HepG2 (cell line): Measurements from ENCODE around the gene AMER2. TPM values are rescaled to one million over a fixed set of nuclear protein-coding genes. Genes with fewer than 3 reads are reported as not detected.

Experiments used
- ATAC-seq: fragments of 200-7000 bp; cut with Tn5 transposase; 3 replicates; pipeline ENCODE4 v1.9.1; 2020; ENCODE audit warnings: mild to moderate bottlenecking, moderate library complexity
- BruUV-seq: library from RNA; stranded (reverse); fragments of 400-500 nt; replicated peaks from 2 replicates; lab custom pipeline; 2021; lab: Mats Ljungman, UMichigan
- CTCF ChIA-PET: fragments of 300-600 bp; formaldehyde crosslinking; extraction: SDS; loops from one replicate; lab custom pipeline; 2021; ENCODE audit warnings: low total read pairs, inconsistent platforms, low intra/inter-chr PET ratio; lab: Yijun Ruan, JAX
- POLR2A ChIA-PET: fragments of 350-600 bp; sonication (Branson Sonifier 250); formaldehyde crosslinking; loops from one replicate; lab custom pipeline; 2020; ENCODE audit warnings: antibody characterized with exemption, inconsistent platforms; lab: Yijun Ruan, JAX
- DNase-seq: peaks from one replicate; pipeline ENCODE4 v3.0.0-alpha.2; 2015; ENCODE audit warnings: low spot score
- FAIRE-seq: peaks from 3 replicates; lab custom pipeline; 2011; peaks lifted over from hg19 to GRCh38; lab: Jason Lieb, UNC
- H2AFZ ChIP-seq: one replicate; pipeline ENCODE4 v1.6.1; 2011; ENCODE audit warnings: low read length, inconsistent platforms
- H3K27ac ChIP-seq: fragments of 300-600 bp; 3 replicates; pipeline ENCODE4 v1.8.0; 2011; ENCODE audit warnings: mixed run types, mild to moderate bottlenecking, mixed read lengths, low read length, inconsistent platforms; ENCODE audit not compliant: insufficient read depth; ENCODE audit errors: extremely low read length
- H3K27me3 ChIP-seq, 2 experiments: fragments of 200-600 bp in 1 of 2; 2 replicates in 1 of 2; 3 replicates in 1 of 2; pipeline versions ENCODE4 v1.6.0 to v1.8.0; 2011; ENCODE audit warnings: low read length in 2 of 2, mild to moderate bottlenecking in 2 of 2, moderate library complexity in 2 of 2, inconsistent platforms in 1 of 2; ENCODE audit not compliant: insufficient read depth in 2 of 2, control insufficient read depth in 1 of 2
- H3K36me3 ChIP-seq, 2 experiments: fragments of 200-600 bp in 1 of 2; replicated peaks in 1 of 2; 2 replicates in 1 of 2; 3 replicates in 1 of 2; pipeline versions ENCODE4 v1.5.1 to v1.8.0; 2011; ENCODE audit warnings: low read length in 2 of 2, inconsistent platforms in 1 of 2; ENCODE audit not compliant: insufficient read depth in 2 of 2, control insufficient read depth in 1 of 2
- H3K4me1 ChIP-seq: 2 replicates; pipeline ENCODE4 v1.5.1; 2012; ENCODE audit warnings: low read length, inconsistent platforms; ENCODE audit not compliant: insufficient read depth
- H3K4me2 ChIP-seq: 2 replicates; pipeline ENCODE4 v1.6.0; 2011; ENCODE audit warnings: low read depth, low read length, inconsistent platforms
- H3K4me3 ChIP-seq, 3 experiments: fragments of 200-600 bp in 1 of 3; sonication (generic), shearing (Covaris generic) in 1 of 3; replicated peaks in 1 of 3; 2 replicates each; pipeline ENCODE4 v1.5.1; 2011 to 2016; ENCODE audit warnings: low read length in 3 of 3, inconsistent platforms in 2 of 3, low read depth in 2 of 3, mild to moderate bottlenecking in 2 of 3, control low read depth in 1 of 3, mixed read lengths in 1 of 3; ENCODE audit not compliant: insufficient read depth in 1 of 3
- H3K79me2 ChIP-seq: one replicate; pipeline ENCODE4 v1.6.1; 2011; ENCODE audit warnings: low read length, inconsistent platforms; ENCODE audit not compliant: insufficient read depth
- H3K9ac ChIP-seq: 2 replicates; pipeline ENCODE4 v1.6.0; 2011; ENCODE audit warnings: mild to moderate bottlenecking, low read depth, low read length, inconsistent platforms; ENCODE audit not compliant: insufficient read depth
- H3K9me3 ChIP-seq: 2 replicates; pipeline ENCODE4 v1.5.1; 2012; ENCODE audit warnings: mild to moderate bottlenecking, low read length
- H4K20me1 ChIP-seq: 2 replicates; pipeline ENCODE4 v1.6.0; 2011; ENCODE audit warnings: inconsistent platforms, mild to moderate bottlenecking, low read length, moderate library complexity; ENCODE audit not compliant: insufficient read depth
- HDAC2 ChIP-seq: sonication (generic); formaldehyde crosslinking; IDR thresholded peaks from 2 replicates; pipeline ENCODE4 v1.4.0; 2020; ENCODE audit warnings: missing genetic modification reagents
- HMGA1 ChIP-seq: sonication (generic); formaldehyde crosslinking; conservative IDR thresholded peaks from 2 replicates; pipeline ENCODE4 v1.4.0; 2020; ENCODE audit warnings: missing genetic modification reagents
- ISL2 ChIP-seq: sonication (generic); formaldehyde crosslinking; IDR thresholded peaks from 2 replicates; pipeline ENCODE4 v1.5.0; 2020; ENCODE audit warnings: missing genetic modification reagents
- NR2F1 ChIP-seq, 2 experiments: fragments of 450-650 bp in 1 of 2; formaldehyde crosslinking in 1 of 2; IDR thresholded peaks; 2 replicates each; pipeline versions ENCODE4 v1.5.0 to v1.6.1; 2016 to 2020; ENCODE audit warnings: mild to moderate bottlenecking in 1 of 2, missing compliant biosample characterization in 1 of 2, missing genetic modification reagents in 1 of 2, moderate library complexity in 1 of 2
- POLR2G ChIP-seq: fragments of 200-400 bp; formaldehyde crosslinking; IDR thresholded peaks from 2 replicates; pipeline ENCODE4 v1.6.1; 2018; ENCODE audit warnings: mild to moderate bottlenecking, low read depth, low read length, moderate library complexity
- ZNF20 ChIP-seq: sonication (generic); formaldehyde crosslinking; IDR thresholded peaks from 2 replicates; pipeline ENCODE4 v1.4.0; 2020; ENCODE audit warnings: mild to moderate bottlenecking, moderate library complexity, missing genetic modification reagents
- ZNF235 ChIP-seq: sonication (generic); formaldehyde crosslinking; IDR thresholded peaks from 2 replicates; pipeline ENCODE4 v1.8.1; 2023; ENCODE audit warnings: mild to moderate bottlenecking, missing genetic modification reagents, borderline replicate concordance
- ZNF264 ChIP-seq: sonication (generic); formaldehyde crosslinking; IDR thresholded peaks from 2 replicates; pipeline ENCODE4 v1.4.0; 2020; ENCODE audit warnings: missing genetic modification reagents
- ZNF317 ChIP-seq: sonication (generic); formaldehyde crosslinking; IDR thresholded peaks from 2 replicates; pipeline ENCODE4 v1.5.0; 2020; ENCODE audit warnings: mild to moderate bottlenecking, missing genetic modification reagents
- ZNF674 ChIP-seq: sonication (generic); formaldehyde crosslinking; IDR thresholded peaks from 2 replicates; pipeline ENCODE4 v1.5.0; 2020; ENCODE audit warnings: low read depth, mild to moderate bottlenecking, missing genetic modification reagents
- ZNF83 ChIP-seq: sonication (generic); formaldehyde crosslinking; IDR thresholded peaks from 2 replicates; pipeline ENCODE4 v1.4.0; 2020; ENCODE audit warnings: missing genetic modification reagents, mild to moderate bottlenecking, borderline replicate concordance
- ZNF850 ChIP-seq: sonication (generic); formaldehyde crosslinking; conservative IDR thresholded peaks from 2 replicates; pipeline ENCODE4 v1.9.0; 2021; ENCODE audit warnings: mild to moderate bottlenecking, missing genetic modification reagents
- WGBS: methylation state at CpG from one replicate; pipeline ENCODE4 v1.1.6; 2017; ENCODE audit warnings: low lambda C conversion rate; 5-methylcytosine and 5-hydroxymethylcytosine counted together
- in situ Hi-C: cut with HindIII; loops from 2 replicates; pipeline ENCODE4 v1.10.0; 2017; ENCODE audit warnings: low pct_unique_long_range_greater_than_20kb; ENCODE audit not compliant: extremely low pct_ligation_motif_present
- intact Hi-C: fragments of 100-400 bp; cut with micrococcal nuclease; formaldehyde crosslinking; loops from one replicate; pipeline ENCODE4 v1.10.0; 2022; ENCODE audit not compliant: unreplicated experiment
- polyA plus RNA-seq, 8 experiments: library from polyadenylated mRNA; depleted of rRNA in 3 of 8; stranded (reverse) in 7 of 8; unstranded in 1 of 8; fragments of >200 nt; fragmentation: Illumina TruSeq in 4 of 8; extraction: Trizol in 4 of 8; gene quantifications; 2 replicates each; pipeline versions ENCODE4 v1.2.1 to v1.2.3, GENCODE V29; 2011 to 2016; ENCODE audit warnings: low read depth in 4 of 8, missing spikeins in 1 of 8, mixed read lengths in 1 of 8; ENCODE audit not compliant: insufficient read depth in 1 of 8
- total RNA-seq, 5 experiments: library from RNA; depleted of rRNA; stranded (reverse); fragments of >200 nt; fragmentation: Illumina TruSeq; extraction: Trizol; gene quantifications; 2 replicates each; pipeline ENCODE4 v1.2.3, GENCODE V29; 2016; ENCODE audit warnings: low read depth in 1 of 5
- TF ChIP-seq, protein P1 (sequence below), 2 experiments: sonication (generic) in 1 of 2; formaldehyde crosslinking in 1 of 2; IDR thresholded peaks; 2 replicates each; pipeline versions ENCODE4 v1.5.1 to v1.6.1; 2011 to 2020; ENCODE audit warnings: borderline replicate concordance in 1 of 2, low read depth in 1 of 2, low read length in 1 of 2, mild to moderate bottlenecking in 1 of 2, missing genetic modification reagents in 1 of 2, moderate library complexity in 1 of 2
- TF ChIP-seq, protein P2 (sequence below): IDR thresholded peaks from 2 replicates; pipeline ENCODE4 v1.6.1; 2016
- TF ChIP-seq, protein P3 (sequence below): sonication (generic); formaldehyde crosslinking; conservative IDR thresholded peaks from 2 replicates; pipeline ENCODE4 v1.8.0; 2022; ENCODE audit warnings: mild to moderate bottlenecking, moderate library complexity, missing genetic modification reagents
- TF ChIP-seq, protein P4 (sequence below): fragments of 450-650 bp; IDR thresholded peaks from 2 replicates; pipeline ENCODE4 v1.6.1; 2016

Gene AMER2
- total and polyA plus RNA-seq, 2 of the 13 experiments (the other 11 are each of a cell fraction or from before 2014, with no cell fraction given) = not detected

DNA sequence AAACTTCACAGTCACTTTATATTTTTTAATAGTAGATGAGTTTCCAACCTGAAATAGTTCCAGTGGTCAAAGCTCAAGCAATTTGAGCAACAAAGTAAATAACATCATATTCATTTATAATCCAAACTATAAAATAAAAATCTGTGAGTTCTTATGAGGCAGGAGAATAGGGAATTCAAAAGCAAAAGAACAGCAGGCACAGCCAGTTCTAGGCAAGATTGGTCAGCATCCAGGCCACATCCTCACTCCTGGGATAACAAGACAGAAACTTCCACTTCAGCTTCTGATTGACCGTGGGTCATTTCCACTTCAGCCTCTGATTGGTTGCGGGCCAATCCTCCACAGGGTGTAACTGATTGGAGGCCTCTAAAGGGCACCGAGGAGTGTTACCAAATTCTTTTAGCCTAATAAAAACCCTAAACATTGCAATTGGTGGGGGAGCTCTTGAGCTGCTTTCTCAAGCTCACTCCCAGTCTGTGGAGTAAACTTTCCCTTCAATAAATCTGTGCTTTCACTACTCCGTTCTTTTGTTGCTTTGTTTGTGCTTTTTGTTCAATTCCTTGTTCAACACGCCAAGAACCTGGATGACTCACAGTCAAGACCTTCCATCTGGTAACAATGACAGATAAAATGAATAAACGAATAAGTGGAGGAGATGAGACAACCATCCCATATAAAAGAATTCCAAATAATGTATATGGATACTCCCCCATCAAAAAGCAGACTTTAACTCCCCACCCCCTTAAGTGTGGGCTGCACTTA, 42.6 kb upstream of the AMER2 start:
- no peak overlapping the region for H3K4me2 ChIP-seq
- no peaks in the 10 kb centered on the region for H4K20me1 ChIP-seq
- ChIA-PET POLR2A (no interaction called here), CTCF (no interaction called here)
- DNase-seq = no peak
- H3K27me3 ChIP-seq = peaks cover 3 to 28% of the 10 kb centered on the region in 2 experiments; a peak in 3 of 5 replicates
- no peak for ATAC-seq
- intact Hi-C loops = no loop called here
- H2AFZ ChIP-seq = no peak overlapping the region
- no TSS peak for BruUV-seq
- no peaks in the 10 kb centered on the region for H3K36me3 ChIP-seq
- H3K79me2 ChIP-seq = no peaks in the 10 kb centered on the region
- no peaks in the 10 kb centered on the region for H3K9me3 ChIP-seq
- WGBS = 7% methylated on average over 6 of the region's 6 CpGs
- H3K27ac ChIP-seq = no peak overlapping the region
- H3K4me3 ChIP-seq = no peak overlapping the region
- in situ Hi-C loops = no loop called here
- no peak overlapping the region for H3K9ac ChIP-seq
- no peak for TF ChIP-seq ZNF235 (CRISPR knock-in tag)
- no peak for TF ChIP-seq HDAC2
- no peak for TF ChIP-seq ZNF850
- no peak for TF ChIP-seq ZNF674 (CRISPR knock-in tag)
- TF ChIP-seq POLR2G = no peak
- no peak for TF ChIP-seq ZNF20 (CRISPR knock-in tag)
- TF ChIP-seq ZNF317 = no peak
- TF ChIP-seq ZNF83 (CRISPR knock-in tag) = no peak
- no peak for TF ChIP-seq HMGA1 (CRISPR knock-in tag)
- TF ChIP-seq, protein P1, sequence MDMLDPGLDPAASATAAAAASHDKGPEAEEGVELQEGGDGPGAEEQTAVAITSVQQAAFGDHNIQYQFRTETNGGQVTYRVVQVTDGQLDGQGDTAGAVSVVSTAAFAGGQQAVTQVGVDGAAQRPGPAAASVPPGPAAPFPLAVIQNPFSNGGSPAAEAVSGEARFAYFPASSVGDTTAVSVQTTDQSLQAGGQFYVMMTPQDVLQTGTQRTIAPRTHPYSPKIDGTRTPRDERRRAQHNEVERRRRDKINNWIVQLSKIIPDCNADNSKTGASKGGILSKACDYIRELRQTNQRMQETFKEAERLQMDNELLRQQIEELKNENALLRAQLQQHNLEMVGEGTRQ (IDR thresholded peaks at IDR 0.05; ENCODE audit: low read depth, low read length) = no peak
- TF ChIP-seq, protein P1 (CRISPR knock-in tag; IDR thresholded peaks at IDR 0.05; ENCODE audit: borderline replicate concordance) = no peak
- no peak for TF ChIP-seq NR2F1 (CRISPR knock-in tag; IDR thresholded peaks at IDR 0.05)
- TF ChIP-seq, protein P2, sequence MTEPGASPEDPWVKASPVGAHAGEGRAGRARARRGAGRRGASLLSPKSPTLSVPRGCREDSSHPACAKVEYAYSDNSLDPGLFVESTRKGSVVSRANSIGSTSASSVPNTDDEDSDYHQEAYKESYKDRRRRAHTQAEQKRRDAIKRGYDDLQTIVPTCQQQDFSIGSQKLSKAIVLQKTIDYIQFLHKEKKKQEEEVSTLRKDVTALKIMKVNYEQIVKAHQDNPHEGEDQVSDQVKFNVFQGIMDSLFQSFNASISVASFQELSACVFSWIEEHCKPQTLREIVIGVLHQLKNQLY (CRISPR knock-in tag) = no peak
- no peak for TF ChIP-seq ZNF264 (CRISPR knock-in tag)
- TF ChIP-seq, protein P3, sequence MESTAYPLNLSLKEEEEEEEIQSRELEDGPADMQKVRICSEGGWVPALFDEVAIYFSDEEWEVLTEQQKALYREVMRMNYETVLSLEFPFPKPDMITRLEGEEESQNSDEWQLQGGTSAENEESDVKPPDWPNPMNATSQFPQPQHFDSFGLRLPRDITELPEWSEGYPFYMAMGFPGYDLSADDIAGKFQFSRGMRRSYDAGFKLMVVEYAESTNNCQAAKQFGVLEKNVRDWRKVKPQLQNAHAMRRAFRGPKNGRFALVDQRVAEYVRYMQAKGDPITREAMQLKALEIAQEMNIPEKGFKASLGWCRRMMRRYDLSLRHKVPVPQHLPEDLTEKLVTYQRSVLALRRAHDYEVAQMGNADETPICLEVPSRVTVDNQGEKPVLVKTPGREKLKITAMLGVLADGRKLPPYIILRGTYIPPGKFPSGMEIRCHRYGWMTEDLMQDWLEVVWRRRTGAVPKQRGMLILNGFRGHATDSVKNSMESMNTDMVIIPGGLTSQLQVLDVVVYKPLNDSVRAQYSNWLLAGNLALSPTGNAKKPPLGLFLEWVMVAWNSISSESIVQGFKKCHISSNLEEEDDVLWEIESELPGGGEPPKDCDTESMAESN (CRISPR knock-in tag) = no peak
- no peak for TF ChIP-seq ISL2 (CRISPR knock-in tag)
- TF ChIP-seq, protein P4, sequence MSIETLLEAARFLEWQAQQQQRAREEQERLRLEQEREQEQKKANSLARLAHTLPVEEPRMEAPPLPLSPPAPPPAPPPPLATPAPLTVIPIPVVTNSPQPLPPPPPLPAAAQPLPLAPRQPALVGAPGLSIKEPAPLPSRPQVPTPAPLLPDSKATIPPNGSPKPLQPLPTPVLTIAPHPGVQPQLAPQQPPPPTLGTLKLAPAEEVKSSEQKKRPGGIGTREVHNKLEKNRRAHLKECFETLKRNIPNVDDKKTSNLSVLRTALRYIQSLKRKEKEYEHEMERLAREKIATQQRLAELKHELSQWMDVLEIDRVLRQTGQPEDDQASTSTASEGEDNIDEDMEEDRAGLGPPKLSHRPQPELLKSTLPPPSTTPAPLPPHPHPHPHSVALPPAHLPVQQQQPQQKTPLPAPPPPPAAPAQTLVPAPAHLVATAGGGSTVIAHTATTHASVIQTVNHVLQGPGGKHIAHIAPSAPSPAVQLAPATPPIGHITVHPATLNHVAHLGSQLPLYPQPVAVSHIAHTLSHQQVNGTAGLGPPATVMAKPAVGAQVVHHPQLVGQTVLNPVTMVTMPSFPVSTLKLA = no peak
- FAIRE-seq = no peak
- H3K4me1 ChIP-seq = no peaks in the 10 kb centered on the region
